ENCODE measurements around the gene PDK2.

PDK2 gene

GRCh38 chr17:50139950-50140885 lies 45.1 kb downstream of the PDK2 start:
- Histone ChIP-seq H3K4me3 (ENCODE audit: low read depth, low read length) (no peak overlapping the region), H3K27ac (no peak overlapping the region), H3K27me3 (replicated peaks) (no peaks in the 10 kb centered on the region), H3K36me3 (replicated peaks) (peaks cover 89% of the 10 kb centered on the region)
- in situ Hi-C loops (cut with HindIII; ENCODE audit: low pct_ligation_motif_present, low sequenced_read_pairs), result no loop called here
- DNase-seq, result peak; percentile 77
- TF ChIP-seq CTCF (IDR thresholded peaks at IDR 0.05; ENCODE audit: low read depth, low read length, missing control alignments), result peak; percentile 94

GRCh38 chr17:50141026-50141744 lies 46.0 kb downstream of the PDK2 start:
- H3K27me3 ChIP-seq (replicated peaks), result no peaks in the 10 kb centered on the region
- peaks cover 84% of the 10 kb centered on the region for H3K36me3 ChIP-seq (replicated peaks)
- in situ Hi-C loops (cut with HindIII; ENCODE audit: low pct_ligation_motif_present, low sequenced_read_pairs), result no loop called here
- no peak overlapping the region for H3K4me3 ChIP-seq (ENCODE audit: low read depth, low read length)
- no peak overlapping the region for H3K27ac ChIP-seq
- DNase-seq, result no peak
- TF ChIP-seq CTCF (IDR thresholded peaks at IDR 0.05; ENCODE audit: low read depth, low read length, missing control alignments), result no peak

GRCh38 chr17:50141745-50142110 lies 46.6 kb downstream of the PDK2 start:
- Histone ChIP-seq H3K4me3 (ENCODE audit: low read depth, low read length) (no peak overlapping the region), H3K36me3 (replicated peaks) (peaks cover 79% of the 10 kb centered on the region), H3K27ac (no peak overlapping the region), H3K27me3 (replicated peaks) (no peaks in the 10 kb centered on the region)
- in situ Hi-C loops (cut with HindIII; ENCODE audit: low pct_ligation_motif_present, low sequenced_read_pairs), result no loop called here
- DNase-seq, result no peak
- TF ChIP-seq CTCF (IDR thresholded peaks at IDR 0.05; ENCODE audit: low read depth, low read length, missing control alignments), result no peak

GRCh38 chr17:50143461-50144176 lies 48.5 kb downstream of the PDK2 start:
- in situ Hi-C loops (cut with HindIII; ENCODE audit: low pct_ligation_motif_present, low sequenced_read_pairs), result no loop called here
- Histone ChIP-seq H3K36me3 (replicated peaks) (peaks cover 60% of the 10 kb centered on the region), H3K27ac (no peak overlapping the region), H3K27me3 (replicated peaks) (no peaks in the 10 kb centered on the region), H3K4me3 (ENCODE audit: low read depth, low read length) (no peak overlapping the region)
- TF ChIP-seq CTCF (IDR thresholded peaks at IDR 0.05; ENCODE audit: low read depth, low read length, missing control alignments), result no peak
- no peak for DNase-seq

GRCh38 chr17:50144355-50144754 lies 49.2 kb downstream of the PDK2 start:
- Histone ChIP-seq H3K36me3 (replicated peaks) (peaks cover 53% of the 10 kb centered on the region), H3K27me3 (replicated peaks) (no peaks in the 10 kb centered on the region), H3K27ac (no peak overlapping the region), H3K4me3 (ENCODE audit: low read depth, low read length) (no peak overlapping the region)
- in situ Hi-C loops (cut with HindIII; ENCODE audit: low pct_ligation_motif_present, low sequenced_read_pairs), result no loop called here
- TF ChIP-seq CTCF (IDR thresholded peaks at IDR 0.05; ENCODE audit: low read depth, low read length, missing control alignments), result no peak
- DNase-seq, result no peak
